Endodermal cell (in vitro differentiated cells): ENCODE results near the gene XXYLT1. TPM values are rescaled to one million over a fixed set of nuclear protein-coding genes. Genes with fewer than 3 reads are reported as not detected.

Experiments
- DNase-seq: peaks from one replicate; pipeline ENCODE4 v3.0.0-alpha.2; 2017
- H3K27ac ChIP-seq: 2 replicates; pipeline ENCODE4 v1.5.1; 2013; ENCODE audit warnings: mild to moderate bottlenecking, low read depth, low read length, moderate library complexity
- H3K27me3 ChIP-seq: 2 replicates; pipeline ENCODE4 v1.6.1; 2013; ENCODE audit warnings: mild to moderate bottlenecking, low read length, moderate library complexity; ENCODE audit not compliant: insufficient read depth, control insufficient read depth, poor library complexity, severe bottlenecking
- H3K36me3 ChIP-seq: 2 replicates; pipeline ENCODE4 v1.7.0; 2013; ENCODE audit warnings: mild to moderate bottlenecking, low read length, moderate library complexity; ENCODE audit not compliant: control insufficient read depth, insufficient read depth
- H3K4me1 ChIP-seq: one replicate; pipeline ENCODE4 v1.7.0; 2013; ENCODE audit warnings: low read length; ENCODE audit not compliant: control insufficient read depth, insufficient read depth
- H3K4me3 ChIP-seq: 2 replicates; pipeline ENCODE4 v1.5.1; 2013; ENCODE audit warnings: mild to moderate bottlenecking, low read length, moderate library complexity
- H3K9ac ChIP-seq: 2 replicates; pipeline ENCODE4 v1.6.1; 2013; ENCODE audit warnings: mild to moderate bottlenecking, low read length, moderate library complexity; ENCODE audit not compliant: poor library complexity, severe bottlenecking; ENCODE audit errors: extremely low read depth
- H3K9me3 ChIP-seq: 2 replicates; pipeline ENCODE4 v1.6.1; 2013; ENCODE audit warnings: mild to moderate bottlenecking, low read length, moderate library complexity; ENCODE audit not compliant: control insufficient read depth
- H3K27ac Mint-ChIP-seq: 2 replicates; pipeline ENCODE4 v1.8.0; 2020; ENCODE audit warnings: mixed read lengths
- H3K27me3 Mint-ChIP-seq: 2 replicates; pipeline ENCODE4 v1.8.0; 2021; ENCODE audit warnings: mild to moderate bottlenecking, mixed read lengths; ENCODE audit not compliant: insufficient read depth
- H3K36me3 Mint-ChIP-seq: 2 replicates; pipeline ENCODE4 v1.8.0; 2020; ENCODE audit warnings: low read depth, mixed read lengths
- H3K4me1 Mint-ChIP-seq: 2 replicates; pipeline ENCODE4 v1.8.0; 2020; ENCODE audit warnings: mixed read lengths
- H3K4me3 Mint-ChIP-seq: 2 replicates; pipeline ENCODE4 v1.8.0; 2020; ENCODE audit warnings: mild to moderate bottlenecking, moderate library complexity, mixed read lengths
- H3K9me3 Mint-ChIP-seq: 2 replicates; pipeline ENCODE4 v1.8.0; 2020; ENCODE audit warnings: mild to moderate bottlenecking, mixed read lengths
- WGBS, 2 experiments: methylation state at CpG; one replicate each; pipeline versions ENCODE4 v1.1.5 to v1.1.7; 2013; ENCODE audit warnings: missing lambda C conversion rate in 2 of 2, mixed read lengths in 1 of 2; ENCODE audit not compliant: insufficient coverage in 1 of 2, insufficient read length in 1 of 2; 5-methylcytosine and 5-hydroxymethylcytosine counted together
- total RNA-seq, 2 donors: library from RNA; stranded (reverse); fragmentation: NEBNext Ultra II Directional in 1 of 2; extraction: Animal tissue kit (Norgen Biotek cat#: 25700) in 1 of 2; gene quantifications; 2 replicates in 1 of 2; 3 replicates in 1 of 2; pipeline ENCODE4 v1.2.1, GENCODE V29; 2021
- TF ChIP-seq, protein P1 (sequence below): fragments of 200-600 bp; sonication (generic); conservative IDR thresholded peaks from 2 replicates; pipeline ENCODE4 v1.5.0; 2021; ENCODE audit warnings: antibody characterized with exemption, mild to moderate bottlenecking

The XXYLT1 gene
- total RNA-seq, 2 donors from 2014 or later, result 35.5 to 38.3 TPM

DNA sequence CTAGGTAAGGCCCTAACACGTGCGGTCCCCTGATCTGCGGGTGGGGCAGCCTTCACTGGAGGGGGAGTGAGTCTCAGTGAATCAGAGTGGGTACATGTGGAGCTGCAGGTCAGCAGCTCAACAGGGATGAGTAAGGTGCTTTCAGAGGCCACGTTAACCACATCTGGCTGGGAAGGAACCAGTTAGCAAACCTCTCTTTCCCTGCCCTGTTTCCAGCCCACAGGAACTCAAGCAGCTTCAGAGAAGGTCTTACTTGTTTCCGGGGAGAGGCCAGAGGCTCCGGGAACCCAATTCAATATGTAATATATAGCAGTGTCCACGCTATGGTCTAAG lies 175.3 kb downstream of the XXYLT1 start:
- WGBS, 2 experiments, result 93 to 95% methylated on average over 4 to 7 of the region's 7 CpGs
- peaks cover 22% of the 10 kb centered on the region for H3K4me1 Mint-ChIP-seq
- peak overlapping the region; percentile 68 for H3K27ac Mint-ChIP-seq
- TF ChIP-seq, protein P1, sequence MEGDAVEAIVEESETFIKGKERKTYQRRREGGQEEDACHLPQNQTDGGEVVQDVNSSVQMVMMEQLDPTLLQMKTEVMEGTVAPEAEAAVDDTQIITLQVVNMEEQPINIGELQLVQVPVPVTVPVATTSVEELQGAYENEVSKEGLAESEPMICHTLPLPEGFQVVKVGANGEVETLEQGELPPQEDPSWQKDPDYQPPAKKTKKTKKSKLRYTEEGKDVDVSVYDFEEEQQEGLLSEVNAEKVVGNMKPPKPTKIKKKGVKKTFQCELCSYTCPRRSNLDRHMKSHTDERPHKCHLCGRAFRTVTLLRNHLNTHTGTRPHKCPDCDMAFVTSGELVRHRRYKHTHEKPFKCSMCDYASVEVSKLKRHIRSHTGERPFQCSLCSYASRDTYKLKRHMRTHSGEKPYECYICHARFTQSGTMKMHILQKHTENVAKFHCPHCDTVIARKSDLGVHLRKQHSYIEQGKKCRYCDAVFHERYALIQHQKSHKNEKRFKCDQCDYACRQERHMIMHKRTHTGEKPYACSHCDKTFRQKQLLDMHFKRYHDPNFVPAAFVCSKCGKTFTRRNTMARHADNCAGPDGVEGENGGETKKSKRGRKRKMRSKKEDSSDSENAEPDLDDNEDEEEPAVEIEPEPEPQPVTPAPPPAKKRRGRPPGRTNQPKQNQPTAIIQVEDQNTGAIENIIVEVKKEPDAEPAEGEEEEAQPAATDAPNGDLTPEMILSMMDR, result no peak
- no peak overlapping the region for H3K4me3 ChIP-seq
- no peak overlapping the region for H3K27ac ChIP-seq
- no peaks in the 10 kb centered on the region for H3K27me3 ChIP-seq
- H3K36me3 Mint-ChIP-seq, result peaks cover 21% of the 10 kb centered on the region
- H3K9me3 Mint-ChIP-seq, result peaks cover 5% of the 10 kb centered on the region
- no peak overlapping the region for H3K9ac ChIP-seq
- H3K4me3 Mint-ChIP-seq, result no peak overlapping the region
- no peaks in the 10 kb centered on the region for H3K9me3 ChIP-seq
- peaks cover 3% of the 10 kb centered on the region for H3K4me1 ChIP-seq
- DNase-seq, result no peak
- no peaks in the 10 kb centered on the region for H3K36me3 ChIP-seq
- H3K27me3 Mint-ChIP-seq, result no peaks in the 10 kb centered on the region

GRCh38 chr3:195095035-195095703 lies 175.8 kb downstream of the XXYLT1 start:
- H3K4me1 Mint-ChIP-seq, result peaks cover 22% of the 10 kb centered on the region
- peak overlapping the region; percentile 68 for H3K27ac Mint-ChIP-seq
- H3K36me3 ChIP-seq, result no peaks in the 10 kb centered on the region
- peaks cover 5% of the 10 kb centered on the region for H3K9me3 Mint-ChIP-seq
- WGBS, 2 experiments, result 91 to 95% methylated on average over 13 to 19 of the region's 19 CpGs
- no peaks in the 10 kb centered on the region for H3K27me3 ChIP-seq
- no peak overlapping the region for H3K4me3 Mint-ChIP-seq
- H3K9ac ChIP-seq, result no peak overlapping the region
- TF ChIP-seq, protein P1, result no peak
- H3K27ac ChIP-seq, result peak overlapping the region; percentile 79
- peaks cover 21% of the 10 kb centered on the region for H3K36me3 Mint-ChIP-seq
- peaks cover 3% of the 10 kb centered on the region for H3K4me1 ChIP-seq
- no peaks in the 10 kb centered on the region for H3K27me3 Mint-ChIP-seq
- DNase-seq, result no peak
- no peaks in the 10 kb centered on the region for H3K9me3 ChIP-seq
- H3K4me3 ChIP-seq, result no peak overlapping the region

- H3K27me3 ChIP-seq, result no peaks in the 10 kb centered on the region
- no peak overlapping the region for H3K4me3 ChIP-seq
- Mint-ChIP-seq H3K4me1 (peaks cover 22% of the 10 kb centered on the region), H3K9me3 (peaks cover 5% of the 10 kb centered on the region), H3K27me3 (no peaks in the 10 kb centered on the region), H3K36me3 (peaks cover 20% of the 10 kb centered on the region), H3K27ac (peak overlapping the region; percentile 68), H3K4me3 (no peak overlapping the region)
- H3K27ac ChIP-seq, result peak overlapping the region; percentile 79
- no peaks in the 10 kb centered on the region for H3K9me3 ChIP-seq
- H3K9ac ChIP-seq, result no peak overlapping the region
- 92 to 96% methylated on average over 14 to 32 of the region's 32 CpGs for WGBS, 2 experiments
- peaks cover 3% of the 10 kb centered on the region for H3K4me1 ChIP-seq
- no peaks in the 10 kb centered on the region for H3K36me3 ChIP-seq
- TF ChIP-seq, protein P1, result peak; percentile 23
- no peak for DNase-seq
Measured at GRCh38 chr3:195094191-195094921, 176.6 kb downstream of the XXYLT1 start.
